ENCODE measurements around the gene DHX30.

The DHX30 gene

GRCh38 chr3:47850564-47851410 is 47.8 kb downstream of the DHX30 start:
- H3K27ac ChIP-seq: peak overlapping the region; percentile 30; the same call in 1 of the 2 replicates
- TF ChIP-seq CTCF (conservative IDR thresholded peaks at IDR 0.05): no peak

GRCh38 chr3:47851888-47852603 is 49.1 kb downstream of the DHX30 start:
- no peak for TF ChIP-seq CTCF (conservative IDR thresholded peaks at IDR 0.05)
- H3K27ac ChIP-seq: peak overlapping the region; percentile 30; the same call in 1 of the 2 replicates

GRCh38 chr3:47852604-47853602 is 50.0 kb downstream of the DHX30 start:
- no peak overlapping the region for H3K27ac ChIP-seq
- TF ChIP-seq CTCF (conservative IDR thresholded peaks at IDR 0.05): no peak

GRCh38 chr3:47854267-47854666 is 51.3 kb downstream of the DHX30 start:
- H3K27ac ChIP-seq: no peak overlapping the region
- no peak for TF ChIP-seq CTCF (conservative IDR thresholded peaks at IDR 0.05)

- no peak overlapping the region for H3K27ac ChIP-seq
- TF ChIP-seq CTCF (conservative IDR thresholded peaks at IDR 0.05): 0 out of 2 replicates have a peak, but pooled peaks have one; percentile 11
These were observed 52.0 kb downstream of the DHX30 start for GRCh38 chr3:47854720-47855455.

- H3K27ac ChIP-seq: no peak overlapping the region
- no peak for TF ChIP-seq CTCF (conservative IDR thresholded peaks at IDR 0.05)
These were observed 52.8 kb downstream of the DHX30 start for GRCh38 chr3:47855461-47856383.

Measured in VCaP (cell line).